HCT116 (cell line): ENCODE data around the gene TSPAN3. TPM values are rescaled to one million over a fixed set of nuclear protein-coding genes. Genes with fewer than 3 reads are reported as not detected.

Experiments
- ATAC-seq: fragments of 200-7000 bp; cut with Tn5 transposase; 2 replicates; pipeline ENCODE4 v1.9.1; 2020; ENCODE audit warnings: mild to moderate bottlenecking, moderate library complexity
- BruUV-seq: library from RNA; stranded (reverse); fragments of 400-500 nt; replicated peaks from 2 replicates; lab custom pipeline; 2021; lab: Mats Ljungman, UMichigan
- CTCF ChIA-PET: fragments of 300-600 bp; sonication (Branson Sonifier 250); formaldehyde crosslinking; loops from one replicate; lab custom pipeline; 2021; ENCODE audit warnings: antibody characterized with exemption; lab: Charles Lee
- POLR2A ChIA-PET: fragments of 300-600, 350-600 bp; sonication (Branson Sonifier 250); formaldehyde crosslinking; loops from one replicate; lab custom pipeline; 2021; ENCODE audit warnings: antibody characterized with exemption; lab: Charles Lee
- RAD21 ChIA-PET, 2 experiments: fragments of 300-600 bp; sonication (Branson Sonifier 250); formaldehyde crosslinking; loops; one replicate each; lab custom pipeline; 2023; ENCODE audit warnings: low total read pairs in 2 of 2; ENCODE audit not compliant: uncharacterized antibody in 2 of 2, unreplicated experiment in 2 of 2, low non-redundant PET in 1 of 2; lab: Charles Lee
- DNase-seq: peaks from one replicate; pipeline ENCODE4 v3.0.0-alpha.2; 2010; ENCODE audit warnings: low read depth, low spot score
- H2AFZ ChIP-seq: fragments of 200-600 bp; shearing (Covaris generic), sonication (generic); 2 replicates; pipeline ENCODE4 v1.6.1; 2017; ENCODE audit warnings: low read depth, mixed run types, mixed read lengths, antibody characterized with exemption, low read length; ENCODE audit not compliant: poor library complexity, severe bottlenecking
- H3K27ac ChIP-seq: 2 replicates; pipeline ENCODE4 v1.5.1; 2012; ENCODE audit warnings: low read depth, low read length
- H3K27me3 ChIP-seq: fragments of 200-600 bp; sonication (generic); 2 replicates; pipeline ENCODE4 v1.6.1; 2016; ENCODE audit warnings: mixed run types, low read length, mixed read lengths; ENCODE audit not compliant: insufficient read depth
- H3K36me3 ChIP-seq, 2 experiments: fragments of 200-500 bp in 1 of 2; fragments of 200-600 bp in 1 of 2; sonication (Bioruptor generic) in 1 of 2; sonication (generic) in 1 of 2; 2 replicates each; pipeline versions ENCODE4 v1.5.1 to v1.6.1; 2014 to 2016; ENCODE audit warnings: low read length in 2 of 2, inconsistent platforms in 1 of 2, mixed read lengths in 1 of 2, mixed run types in 1 of 2; ENCODE audit not compliant: insufficient read depth in 2 of 2, control insufficient read depth in 1 of 2
- H3K4me1 ChIP-seq, 2 experiments: fragments of 200-600 bp in 1 of 2; sonication (generic) in 1 of 2; 2 replicates each; pipeline versions ENCODE4 v1.5.1 to v1.6.1; 2012 to 2017; ENCODE audit warnings: low read length in 2 of 2, inconsistent platforms in 1 of 2, mild to moderate bottlenecking in 1 of 2, mixed read lengths in 1 of 2, mixed run types in 1 of 2, moderate library complexity in 1 of 2; ENCODE audit not compliant: insufficient read depth in 2 of 2, control insufficient read depth in 1 of 2
- H3K4me2 ChIP-seq: fragments of 200-600 bp; sonication (generic); 2 replicates; pipeline ENCODE4 v1.6.1; 2017; ENCODE audit warnings: mixed run types, low read length, mixed read lengths
- H3K4me3 ChIP-seq, 2 experiments: fragments of 200-600 bp in 1 of 2; sonication (generic) in 1 of 2; replicated peaks in 1 of 2; 2 replicates each; pipeline ENCODE4 v1.5.1; 2011 to 2016; ENCODE audit warnings: low read length in 2 of 2, control low read depth in 1 of 2, low read depth in 1 of 2, mild to moderate bottlenecking in 1 of 2, mixed read lengths in 1 of 2, mixed run types in 1 of 2
- H3K79me2 ChIP-seq: fragments of 200-600 bp; sonication (generic); 2 replicates; pipeline ENCODE4 v1.6.1; 2017; ENCODE audit warnings: mild to moderate bottlenecking, mixed run types, low read length, moderate library complexity, mixed read lengths; ENCODE audit not compliant: insufficient read depth
- H3K9ac ChIP-seq: fragments of 200-600 bp; sonication (generic); 2 replicates; pipeline ENCODE4 v1.6.1; 2016; ENCODE audit warnings: low read length, mixed read lengths
- H3K9me2 ChIP-seq: fragments of 200-600 bp; sonication (generic), shearing (Covaris generic); 2 replicates; pipeline ENCODE4 v1.6.1; 2017; ENCODE audit warnings: mixed run types, mild to moderate bottlenecking, moderate library complexity; ENCODE audit not compliant: insufficient read depth
- H3K9me3 ChIP-seq, 2 experiments: fragments of 200-500 bp in 1 of 2; fragments of 200-600 bp in 1 of 2; sonication (Bioruptor generic) in 1 of 2; sonication (generic) in 1 of 2; 2 replicates each; pipeline ENCODE4 v1.6.1; 2014 to 2017; ENCODE audit warnings: low read length in 2 of 2, mixed read lengths in 2 of 2, inconsistent platforms in 1 of 2, low read depth in 1 of 2, mild to moderate bottlenecking in 1 of 2, mixed run types in 1 of 2, moderate library complexity in 1 of 2; ENCODE audit not compliant: control insufficient read depth in 1 of 2, insufficient read depth in 1 of 2
- H4K20me1 ChIP-seq: fragments of 200-600 bp; sonication (generic), shearing (Covaris generic); 2 replicates; pipeline ENCODE4 v1.6.1; 2017; ENCODE audit warnings: mixed run types, mild to moderate bottlenecking, moderate library complexity; ENCODE audit not compliant: insufficient read depth
- ATF3 ChIP-seq: IDR thresholded peaks from 2 replicates; pipeline ENCODE4 v1.6.1; 2012
- CBX3 ChIP-seq: IDR thresholded peaks from 2 replicates; pipeline ENCODE4 v1.6.1; 2012; ENCODE audit warnings: low read depth
- CEBPB ChIP-seq: IDR thresholded peaks from 2 replicates; pipeline ENCODE4 v1.6.1; 2012; ENCODE audit warnings: low read depth
- CTCF ChIP-seq, 3 experiments: fragments of 200-600 bp in 1 of 3; sonication (generic) in 1 of 3; IDR thresholded peaks in 2 of 3; conservative IDR thresholded peaks in 1 of 3; 2 replicates each; pipeline ENCODE4 v1.5.1; 2012 to 2017; ENCODE audit warnings: low read depth in 2 of 3, low read length in 2 of 3, antibody characterized with exemption in 1 of 3, borderline replicate concordance in 1 of 3, control low read depth in 1 of 3, mild to moderate bottlenecking in 1 of 3, mixed read lengths in 1 of 3, mixed run types in 1 of 3, moderate library complexity in 1 of 3; ENCODE audit not compliant: insufficient read depth in 1 of 3
- EGR1 ChIP-seq: IDR thresholded peaks from 2 replicates; pipeline ENCODE4 v1.6.1; 2012; ENCODE audit warnings: low read depth
- ELF1 ChIP-seq: IDR thresholded peaks from 2 replicates; pipeline ENCODE4 v1.6.1; 2012; ENCODE audit warnings: low read depth, borderline replicate concordance
- EZH2 ChIP-seq: fragments of 200-600 bp; sonication (generic); IDR thresholded peaks from 2 replicates; pipeline ENCODE4 v1.6.1; 2017; ENCODE audit warnings: antibody characterized with exemption, mixed run types
- JUND ChIP-seq: IDR thresholded peaks from 2 replicates; pipeline ENCODE4 v1.6.1; 2012
- MAX ChIP-seq: IDR thresholded peaks from 2 replicates; pipeline ENCODE4 v1.6.1; 2012
- POLR2AphosphoS5 ChIP-seq: IDR thresholded peaks from 2 replicates; pipeline ENCODE4 v1.6.1; 2011; ENCODE audit warnings: mild to moderate bottlenecking, low read depth, low read length, moderate library complexity
- RAD21 ChIP-seq: IDR thresholded peaks from 2 replicates; pipeline ENCODE4 v1.6.1; 2012; ENCODE audit warnings: low read depth, mild to moderate bottlenecking
- REST ChIP-seq: IDR thresholded peaks from 2 replicates; pipeline ENCODE4 v1.6.1; 2012; ENCODE audit warnings: low read depth
- SIN3A ChIP-seq: IDR thresholded peaks from 2 replicates; pipeline ENCODE4 v1.6.1; 2012; ENCODE audit warnings: low read depth
- SP1 ChIP-seq: IDR thresholded peaks from 2 replicates; pipeline ENCODE4 v1.6.1; 2012; ENCODE audit warnings: low read depth
- SRF ChIP-seq: IDR thresholded peaks from 2 replicates; pipeline ENCODE4 v1.6.1; 2012; ENCODE audit warnings: low read depth
- ZNF274 ChIP-seq: fragments of 200-500 bp; sonication (Bioruptor generic); IDR thresholded peaks from 2 replicates; pipeline ENCODE4 v1.6.1; 2014; ENCODE audit warnings: mild to moderate bottlenecking, low read depth, low read length, inconsistent platforms
- intact Hi-C: fragments of 100-400 bp; cut with micrococcal nuclease; formaldehyde crosslinking; loops from 2 replicates; pipeline ENCODE4 v1.10.0; 2022
- total RNA-seq: library from RNA; stranded (reverse); gene quantifications from one replicate; pipeline ENCODE4 v1.2.1, GENCODE V29; 2021; ENCODE audit not compliant: unreplicated experiment

TSPAN3 gene
- total RNA-seq, 1 experiment from 2014 or later: 140 TPM

GRCh38 chr15:77025941-77026411 lies 44.9 kb downstream of the TSPAN3 start:
- ATAC-seq: no peak
- CTCF ChIA-PET: interaction anchor here (0.8 to 3.7 kb wide), 4 partner anchors 9 to 517 kb away, joined by 3 to 21 read pairs (median 7); no protein-coding TSS in a partner anchor
- Histone ChIP-seq H3K4me3 (no peak overlapping the region), H4K20me1 (no peaks in the 10 kb centered on the region), H3K9me3 (no peaks in the 10 kb centered on the region), H3K27ac (no peak overlapping the region), H3K9me2 (no peaks in the 10 kb centered on the region)
- DNase-seq: no peak
- TF ChIP-seq MAX (no peak), CBX3 (no peak), SP1 (no peak), JUND (no peak), SRF (no peak), SIN3A (no peak), ELF1 (no peak), EZH2 (no peak), REST (no peak), CTCF (IDR thresholded peaks at IDR 0.05 in 2 of 3, conservative IDR thresholded peaks at IDR 0.05 in 1 of 3; ENCODE audit: borderline replicate concordance in 1 of 3, insufficient read depth in 1 of 3, low read depth in 2 of 3, low read length in 2 of 3) (no peak), ZNF274 (no peak), ATF3 (no peak), EGR1 (no peak), RAD21 (no peak), CEBPB (no peak), POLR2AphosphoS5 (no peak)
- TF ChIP-seq, all 23 proteins: peak for 0
- H3K9ac ChIP-seq: no peak overlapping the region
- intact Hi-C loops: loop anchor here (2.0 kb wide), 2 partner anchors 471 to 517 kb away; no protein-coding TSS in a partner anchor
- H3K36me3 ChIP-seq: no peaks in the 10 kb centered on the region
- H3K4me1 ChIP-seq: peaks cover 0 to 4% of the 10 kb centered on the region in 2 experiments; a peak in 1 of 4 replicates
- no peak overlapping the region for H2AFZ ChIP-seq
- ChIA-PET RAD21 (no interaction called here), POLR2A (no interaction called here)
- H3K79me2 ChIP-seq: no peaks in the 10 kb centered on the region
- H3K4me2 ChIP-seq: no peak overlapping the region
- no peaks in the 10 kb centered on the region for H3K27me3 ChIP-seq
- BruUV-seq: no TSS peak
